ENCODE measurements around the gene WARS2. TPM values are rescaled to one million over a fixed set of nuclear protein-coding genes. Genes with fewer than 3 reads are reported as not detected.

The WARS2 gene
- total RNA-seq, 1 experiment from 2014 or later = 10.5 TPM

- Histone ChIP-seq H3K4me1 (ENCODE audit: control insufficient read depth in 1 of 2, insufficient read depth in 2 of 2, low read length in 2 of 2) (peaks cover 2 to 10% of the 10 kb centered on the region in 2 experiments; a peak in 2 of 4 replicates), H3K9me3 (ENCODE audit: control insufficient read depth in 1 of 2, insufficient read depth in 1 of 2, low read depth in 1 of 2, low read length in 2 of 2) (no peaks in the 10 kb centered on the region), H3K79me2 (ENCODE audit: insufficient read depth, low read length) (no peaks in the 10 kb centered on the region), H3K4me2 (ENCODE audit: low read length) (no peak overlapping the region), H3K9ac (ENCODE audit: low read length) (no peak overlapping the region), H4K20me1 (ENCODE audit: insufficient read depth) (no peaks in the 10 kb centered on the region), H3K27me3 (ENCODE audit: insufficient read depth, low read length) (no peaks in the 10 kb centered on the region), H3K4me3 (replicated peaks in 1 of 2; ENCODE audit: low read depth in 1 of 2, low read length in 2 of 2) (no peak overlapping the region), H3K9me2 (ENCODE audit: insufficient read depth) (no peaks in the 10 kb centered on the region), H2AFZ (ENCODE audit: low read depth, low read length, poor library complexity, severe bottlenecking) (no peak overlapping the region), H3K27ac (ENCODE audit: low read depth, low read length) (no peak overlapping the region), H3K36me3 (ENCODE audit: control insufficient read depth in 1 of 2, insufficient read depth in 2 of 2, low read length in 2 of 2) (no peaks in the 10 kb centered on the region)
- intact Hi-C loops (cut with micrococcal nuclease) = loop anchor here (5.0 kb wide), 1 partner anchor 929 kb away; no protein-coding TSS in a partner anchor
- DNase-seq (ENCODE audit: low read depth, low spot score) (no peak), ATAC-seq (no peak)
- POLR2A ChIA-PET = no interaction called here
- RAD21 ChIA-PET (ENCODE audit: low non-redundant PET in 1 of 2, low total read pairs in 2 of 2, uncharacterized antibody in 2 of 2, unreplicated experiment in 2 of 2) = no interaction called here
- TF ChIP-seq SRF (IDR thresholded peaks at IDR 0.05; ENCODE audit: low read depth) (no peak), EGR1 (IDR thresholded peaks at IDR 0.05; ENCODE audit: low read depth) (no peak), POLR2AphosphoS5 (IDR thresholded peaks at IDR 0.05; ENCODE audit: low read depth, low read length) (no peak), JUND (IDR thresholded peaks at IDR 0.05) (no peak), ZFX (IDR thresholded peaks at IDR 0.05) (no peak), ZBTB33 (IDR thresholded peaks at IDR 0.05; ENCODE audit: extremely low read depth, insufficient replicate concordance, low read length) (no peak), POLR2A (IDR thresholded peaks at IDR 0.05; ENCODE audit: borderline replicate concordance, extremely low read depth, insufficient read depth, insufficient read length) (no peak), ATF3 (IDR thresholded peaks at IDR 0.05) (no peak), CBX3 (IDR thresholded peaks at IDR 0.05; ENCODE audit: low read depth) (no peak), YY1 (IDR thresholded peaks at IDR 0.05; ENCODE audit: extremely low read depth, insufficient replicate concordance, low read depth, low read length) (no peak), CEBPB (IDR thresholded peaks at IDR 0.05; ENCODE audit: low read depth) (no peak), TCF7L2 (IDR thresholded peaks at IDR 0.05; ENCODE audit: borderline replicate concordance, extremely low read depth, insufficient read depth, insufficient read length) (no peak), ZNF274 (IDR thresholded peaks at IDR 0.05; ENCODE audit: low read depth, low read length) (no peak), ELF1 (IDR thresholded peaks at IDR 0.05; ENCODE audit: borderline replicate concordance, low read depth) (no peak), RAD21 (IDR thresholded peaks at IDR 0.05; ENCODE audit: low read depth) (no peak), FOSL1 (IDR thresholded peaks at IDR 0.05; ENCODE audit: low read depth) (no peak), CTCF (IDR thresholded peaks at IDR 0.05 in 2 of 3, conservative IDR thresholded peaks at IDR 0.05 in 1 of 3; ENCODE audit: borderline replicate concordance in 1 of 3, insufficient read depth in 1 of 3, low read depth in 2 of 3, low read length in 2 of 3) (no peak), EZH2 (IDR thresholded peaks at IDR 0.05) (no peak), MAX (IDR thresholded peaks at IDR 0.05) (no peak)
- BruUV-seq (replicated peaks) = no TSS peak
- CTCF ChIA-PET = no interaction called here
Observed at GRCh38 chr1:119005724-119006405, 134.6 kb downstream of the WARS2 start.
